ENCODE data around the gene SPEN. TPM values are rescaled to one million over a fixed set of nuclear protein-coding genes. Genes with fewer than 3 reads are reported as not detected.
A peak's percentile ranks its signal among the peaks of the same experiment; 100 is the strongest.
"Not testable (repeated sequence)": the region's sequence is repeated elsewhere in the genome, so short reads cannot be mapped to it uniquely, and the experiment has no call there.

The SPEN gene
- total RNA-seq, 4 donors from 2014 or later, result 34.6 to 49.9 (median 44.7) TPM

DNA sequence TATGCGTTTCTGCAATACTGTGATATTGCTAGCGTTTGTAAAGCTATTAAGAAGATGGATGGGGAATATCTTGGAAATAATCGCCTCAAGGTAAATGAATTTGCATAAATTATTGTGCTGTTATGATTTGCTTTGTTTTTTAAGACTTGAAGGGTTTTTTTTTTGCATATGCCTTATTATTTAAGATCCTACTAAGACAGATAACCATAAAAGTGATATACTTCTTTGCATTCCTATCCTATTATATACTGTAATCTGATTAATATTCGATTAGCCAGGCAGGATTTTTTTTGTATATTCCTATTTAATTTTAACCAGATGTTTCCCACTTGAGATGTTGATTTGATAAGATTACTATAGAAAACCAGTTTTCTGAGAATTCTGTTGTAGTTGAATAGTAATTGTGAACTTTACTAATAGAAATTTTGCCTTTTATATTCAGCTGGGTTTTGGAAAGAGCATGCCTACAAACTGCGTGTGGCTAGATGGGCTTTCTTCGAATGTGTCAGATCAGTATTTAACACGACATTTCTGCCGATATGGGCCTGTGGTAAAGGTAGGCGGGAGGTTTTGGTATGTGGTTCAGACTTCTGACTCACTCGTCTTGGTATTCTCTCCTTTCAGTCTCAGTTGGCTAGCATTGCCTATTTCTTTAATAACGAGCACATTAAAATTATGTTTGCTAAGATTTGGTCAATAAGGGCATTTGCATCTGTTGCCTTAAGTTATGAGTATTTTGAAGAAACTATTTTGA is 71.6 kb downstream of the SPEN start:
- Histone ChIP-seq H3K36me3 (peaks cover 25 to 99% (median 71%) of the 10 kb centered on the region in 4 donors), H3K27ac (replicated peaks in 1 of 4) (no peak overlapping the region), H3K9me3 (no peaks in the 10 kb centered on the region), H3K27me3 (no peaks in the 10 kb centered on the region), H3K4me3 (no peak overlapping the region), H3K4me1 (peaks cover 3 to 30% (median 17%) of the 10 kb centered on the region in 4 donors)
- WGBS, result 92% methylated on average over 11 of the region's 11 CpGs
- intact Hi-C loops (cut with DNase I), result no loop called here
- DNase-seq (ENCODE audit: extremely low spot score), result no peak
- TF ChIP-seq, protein P1, sequence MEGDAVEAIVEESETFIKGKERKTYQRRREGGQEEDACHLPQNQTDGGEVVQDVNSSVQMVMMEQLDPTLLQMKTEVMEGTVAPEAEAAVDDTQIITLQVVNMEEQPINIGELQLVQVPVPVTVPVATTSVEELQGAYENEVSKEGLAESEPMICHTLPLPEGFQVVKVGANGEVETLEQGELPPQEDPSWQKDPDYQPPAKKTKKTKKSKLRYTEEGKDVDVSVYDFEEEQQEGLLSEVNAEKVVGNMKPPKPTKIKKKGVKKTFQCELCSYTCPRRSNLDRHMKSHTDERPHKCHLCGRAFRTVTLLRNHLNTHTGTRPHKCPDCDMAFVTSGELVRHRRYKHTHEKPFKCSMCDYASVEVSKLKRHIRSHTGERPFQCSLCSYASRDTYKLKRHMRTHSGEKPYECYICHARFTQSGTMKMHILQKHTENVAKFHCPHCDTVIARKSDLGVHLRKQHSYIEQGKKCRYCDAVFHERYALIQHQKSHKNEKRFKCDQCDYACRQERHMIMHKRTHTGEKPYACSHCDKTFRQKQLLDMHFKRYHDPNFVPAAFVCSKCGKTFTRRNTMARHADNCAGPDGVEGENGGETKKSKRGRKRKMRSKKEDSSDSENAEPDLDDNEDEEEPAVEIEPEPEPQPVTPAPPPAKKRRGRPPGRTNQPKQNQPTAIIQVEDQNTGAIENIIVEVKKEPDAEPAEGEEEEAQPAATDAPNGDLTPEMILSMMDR (IDR thresholded peaks at IDR 0.05), result no peak
- no peak for TF ChIP-seq POLR2A (IDR thresholded peaks at IDR 0.05; ENCODE audit: low read depth)
- TF ChIP-seq EP300 (IDR thresholded peaks at IDR 0.05), result no peak
- no peak for TF ChIP-seq POLR2AphosphoS5 (IDR thresholded peaks at IDR 0.05)

DNA sequence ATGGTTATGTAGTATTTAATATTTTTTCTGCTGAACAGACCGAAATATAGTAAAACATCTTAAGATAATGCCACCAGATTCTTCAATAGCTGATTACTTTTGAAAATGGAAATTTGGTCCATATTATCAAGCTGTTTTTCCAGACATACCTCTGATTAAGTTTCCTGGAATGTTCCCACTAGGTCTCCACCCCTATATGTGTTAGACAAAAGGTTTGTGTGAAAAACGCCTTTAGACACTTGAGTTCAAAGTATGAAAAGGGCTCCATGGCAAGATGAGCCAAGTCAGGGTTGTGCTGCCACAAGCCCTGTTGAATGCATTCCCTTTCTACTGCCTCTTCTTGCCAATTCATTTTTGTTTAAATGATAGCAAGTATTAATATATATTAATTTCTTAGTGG is 75.7 kb downstream of the SPEN start:
- 81% methylated on average over 2 of the region's 2 CpGs for WGBS
- intact Hi-C loops (cut with DNase I), result no loop called here
- H3K27ac ChIP-seq (replicated peaks in 1 of 4), result no peak overlapping the region
- no peak overlapping the region for H3K4me3 ChIP-seq
- peaks cover 29 to 97% (median 78%) of the 10 kb centered on the region in 4 donors for H3K36me3 ChIP-seq
- H3K4me1 ChIP-seq, result no peaks in the 10 kb centered on the region
- TF ChIP-seq, protein P1 (IDR thresholded peaks at IDR 0.05), result no peak
- TF ChIP-seq EP300 (IDR thresholded peaks at IDR 0.05) (no peak), POLR2A (IDR thresholded peaks at IDR 0.05; ENCODE audit: low read depth) (no peak), POLR2AphosphoS5 (IDR thresholded peaks at IDR 0.05) (no peak)
- H3K9me3 ChIP-seq, result no peaks in the 10 kb centered on the region
- DNase-seq (ENCODE audit: extremely low spot score), result no peak
- no peaks in the 10 kb centered on the region for H3K27me3 ChIP-seq

DNA sequence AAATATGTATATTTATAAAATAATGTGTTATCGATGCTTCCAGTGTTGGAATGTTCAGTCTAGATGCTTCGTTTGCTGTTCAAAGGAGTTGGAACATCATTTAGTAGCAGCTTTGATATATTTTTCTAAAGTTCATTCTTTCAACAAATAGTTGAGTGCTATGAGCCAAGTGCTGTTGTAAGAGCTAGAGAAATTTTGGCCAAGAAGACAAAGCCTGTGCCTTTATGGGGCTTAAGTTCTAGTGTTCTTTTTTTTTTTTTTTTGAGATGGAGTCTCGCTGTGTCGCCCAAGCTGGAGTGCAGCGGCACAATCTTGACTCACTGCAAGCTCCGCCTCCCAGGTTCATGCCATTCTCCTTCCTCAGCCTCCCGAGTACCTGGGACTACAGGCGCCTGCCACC is 78.9 kb downstream of the SPEN start:
- 84% methylated on average over 8 of the region's 8 CpGs for WGBS
- intact Hi-C loops (cut with DNase I), result not testable (repeated sequence)

DNA sequence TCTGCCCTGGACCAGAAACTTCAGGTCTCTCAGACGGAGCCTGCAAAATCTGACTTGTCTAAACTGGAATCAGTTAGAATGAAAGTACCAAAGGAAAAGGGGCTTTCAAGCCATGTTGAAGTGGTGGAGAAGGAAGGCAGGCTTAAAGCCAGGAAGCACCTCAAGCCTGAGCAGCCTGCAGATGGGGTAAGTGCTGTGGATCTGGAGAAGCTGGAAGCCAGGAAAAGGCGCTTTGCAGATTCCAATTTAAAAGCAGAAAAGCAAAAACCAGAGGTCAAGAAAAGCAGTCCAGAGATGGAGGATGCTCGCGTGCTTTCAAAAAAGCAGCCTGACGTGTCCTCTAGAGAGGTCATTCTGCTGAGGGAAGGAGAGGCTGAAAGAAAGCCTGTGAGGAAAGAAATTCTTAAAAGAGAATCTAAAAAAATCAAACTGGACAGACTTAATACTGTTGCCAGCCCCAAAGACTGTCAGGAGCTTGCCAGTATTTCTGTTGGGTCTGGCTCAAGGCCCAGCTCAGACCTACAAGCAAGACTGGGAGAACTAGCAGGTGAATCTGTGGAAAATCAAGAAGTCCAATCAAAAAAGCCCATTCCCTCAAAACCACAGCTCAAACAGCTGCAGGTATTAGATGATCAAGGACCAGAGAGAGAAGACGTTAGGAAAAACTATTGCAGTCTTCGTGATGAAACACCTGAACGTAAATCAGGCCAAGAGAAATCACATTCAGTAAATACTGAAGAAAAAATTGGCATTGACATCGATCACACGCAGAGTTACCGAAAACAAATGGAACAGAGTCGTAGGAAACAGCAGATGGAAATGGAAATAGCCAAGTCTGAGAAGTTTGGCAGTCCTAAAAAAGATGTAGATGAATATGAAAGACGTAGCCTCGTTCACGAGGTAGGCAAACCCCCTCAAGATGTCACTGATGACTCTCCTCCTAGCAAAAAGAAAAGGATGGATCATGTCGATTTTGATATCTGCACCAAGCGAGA is 81.8 kb downstream of the SPEN start:
- intact Hi-C loops (cut with DNase I), result no loop called here
- peaks cover 0 to 15% (median 12%) of the 10 kb centered on the region in 4 donors for H3K4me1 ChIP-seq
- no peak for DNase-seq (ENCODE audit: extremely low spot score)
- peak overlapping the region in 3 of 4 donors; percentile 25 to 60 (median 29) for H3K27ac ChIP-seq (replicated peaks in 1 of 4)
- H3K27me3 ChIP-seq, result no peaks in the 10 kb centered on the region
- H3K4me3 ChIP-seq, result no peak overlapping the region
- TF ChIP-seq POLR2AphosphoS5 (IDR thresholded peaks at IDR 0.05) (no peak), EP300 (IDR thresholded peaks at IDR 0.05) (no peak), POLR2A (IDR thresholded peaks at IDR 0.05; ENCODE audit: low read depth) (no peak)
- TF ChIP-seq, protein P1 (IDR thresholded peaks at IDR 0.05), result no peak
- 82% methylated on average over 17 of the region's 17 CpGs for WGBS
- peaks cover 50 to 99% (median 83%) of the 10 kb centered on the region in 4 donors for H3K36me3 ChIP-seq
- H3K9me3 ChIP-seq, result no peaks in the 10 kb centered on the region

More for the DNA sequence above, 78.9 kb downstream of the SPEN start:
- peaks cover 0 to 15% (median 12%) of the 10 kb centered on the region in 4 donors for H3K4me1 ChIP-seq
- DNase-seq (ENCODE audit: extremely low spot score); H3K9me3 ChIP-seq; H3K4me3 ChIP-seq; H3K27me3 ChIP-seq; H3K27ac ChIP-seq (replicated peaks in 1 of 4): not testable (repeated sequence)
- H3K36me3 ChIP-seq, result peaks cover 35 to 98% (median 82%) of the 10 kb centered on the region in 4 donors

DNA sequence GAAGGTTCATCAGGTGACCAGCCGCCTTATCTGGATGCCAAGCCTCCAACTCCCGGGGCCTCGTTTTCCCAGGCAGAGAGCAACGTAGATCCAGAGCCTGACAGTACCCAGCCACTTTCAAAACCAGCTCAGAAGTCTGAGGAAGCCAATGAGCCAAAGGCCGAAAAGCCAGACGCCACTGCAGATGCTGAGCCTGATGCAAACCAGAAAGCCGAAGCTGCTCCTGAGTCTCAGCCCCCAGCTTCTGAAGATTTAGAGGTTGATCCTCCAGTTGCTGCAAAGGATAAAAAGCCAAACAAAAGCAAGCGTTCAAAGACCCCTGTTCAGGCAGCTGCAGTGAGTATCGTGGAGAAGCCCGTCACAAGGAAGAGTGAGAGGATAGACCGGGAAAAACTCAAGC is 83.9 kb downstream of the SPEN start:
- intact Hi-C loops (cut with DNase I), result no loop called here
- no peaks in the 10 kb centered on the region for H3K9me3 ChIP-seq
- peaks cover 0 to 15% (median 12%) of the 10 kb centered on the region in 4 donors for H3K4me1 ChIP-seq
- H3K4me3 ChIP-seq, result no peak overlapping the region
- DNase-seq (ENCODE audit: extremely low spot score), result no peak
- no peaks in the 10 kb centered on the region for H3K27me3 ChIP-seq
- peaks cover 68 to 99% (median 91%) of the 10 kb centered on the region in 4 donors for H3K36me3 ChIP-seq
- no peak overlapping the region for H3K27ac ChIP-seq (replicated peaks in 1 of 4)
- TF ChIP-seq EP300 (IDR thresholded peaks at IDR 0.05), result no peak
- TF ChIP-seq, protein P1 (IDR thresholded peaks at IDR 0.05), result no peak
- no peak for TF ChIP-seq POLR2A (IDR thresholded peaks at IDR 0.05; ENCODE audit: low read depth)
- no peak for TF ChIP-seq POLR2AphosphoS5 (IDR thresholded peaks at IDR 0.05)
- WGBS, result 96% methylated on average over 9 of the region's 11 CpGs

Measured in esophagus muscularis mucosa (tissue), 4 donors.